H1 (cell line): Measurements from ENCODE around the gene EVI2A. TPM values are rescaled to one million over a fixed set of nuclear protein-coding genes. Genes with fewer than 3 reads are reported as not detected.

Source experiments
- CTCF ChIA-PET: fragments of 300-600 bp; sonication (Branson Sonifier 250); formaldehyde crosslinking; loops from one replicate; lab custom pipeline; 2021; ENCODE audit not compliant: partially characterized antibody; lab: Charles Lee
- POLR2A ChIA-PET: fragments of 300-600 bp; sonication (Branson Sonifier 250); formaldehyde crosslinking; loops from one replicate; lab custom pipeline; 2021; ENCODE audit warnings: inconsistent platforms; ENCODE audit not compliant: partially characterized antibody; lab: Charles Lee
- DNase-seq, 2 experiments: peaks; one replicate each; pipeline versions ENCODE4 v3.0.0 to v3.0.0-alpha.2; 2010 to 2022; ENCODE audit warnings: low spot score in 2 of 2, low read depth in 1 of 2, mixed read lengths in 1 of 2
- FAIRE-seq: peaks from 2 replicates; lab custom pipeline; 2011; peaks lifted over from hg19 to GRCh38; lab: Jason Lieb, UNC
- H2AFZ ChIP-seq: 2 replicates; pipeline ENCODE4 v1.8.1; 2012; ENCODE audit warnings: low read length, inconsistent platforms
- H2AK5ac ChIP-seq: 2 replicates; pipeline ENCODE4 v1.6.1; 2013; ENCODE audit warnings: low read depth, low read length
- H2BK120ac ChIP-seq: replicated peaks from 2 replicates; pipeline ENCODE3; 2013; ENCODE audit warnings: low read depth, low read length, inconsistent platforms
- H2BK12ac ChIP-seq: 2 replicates; pipeline ENCODE4 v1.6.1; 2013; ENCODE audit warnings: low read depth, low read length
- H2BK15ac ChIP-seq: 2 replicates; pipeline ENCODE4 v1.6.1; 2013; ENCODE audit warnings: low read length
- H2BK20ac ChIP-seq: 2 replicates; pipeline ENCODE4 v1.6.1; 2013; ENCODE audit warnings: low read length
- H2BK5ac ChIP-seq: 2 replicates; pipeline ENCODE4 v1.6.1; 2013; ENCODE audit warnings: low read depth, low read length
- H3K14ac ChIP-seq: 2 replicates; pipeline ENCODE4 v1.6.1; 2013; ENCODE audit warnings: inconsistent platforms; ENCODE audit not compliant: insufficient read length
- H3K18ac ChIP-seq: 2 replicates; pipeline ENCODE4 v1.6.1; 2013; ENCODE audit warnings: low read length; ENCODE audit errors: extremely low read depth
- H3K23ac ChIP-seq: 2 replicates; pipeline ENCODE4 v1.6.1; 2013; ENCODE audit warnings: inconsistent platforms; ENCODE audit not compliant: insufficient read length
- H3K23me2 ChIP-seq: 2 replicates; pipeline ENCODE4 v1.6.1; 2013; ENCODE audit warnings: low read depth, low read length
- H3K27ac ChIP-seq: 2 replicates; pipeline ENCODE4 v1.6.1; 2011; ENCODE audit warnings: low read depth, low read length, inconsistent platforms
- H3K27me3 ChIP-seq, 4 experiments: replicated peaks in 1 of 4; 1 replicate in 1 of 4; 2 replicates in 3 of 4; pipeline versions ENCODE4 v1.6.1 to v1.8.1; 2011 to 2013; ENCODE audit warnings: low read length in 3 of 4, mild to moderate bottlenecking in 3 of 4, inconsistent platforms in 2 of 4, mixed read lengths in 2 of 4, moderate library complexity in 1 of 4; ENCODE audit not compliant: control insufficient read depth in 3 of 4, insufficient read depth in 3 of 4; ENCODE audit errors: extremely low read depth in 1 of 4
- H3K36me3 ChIP-seq, 4 experiments: 2 replicates each; pipeline versions ENCODE4 v1.6.1 to v1.8.1; 2011 to 2013; ENCODE audit warnings: mild to moderate bottlenecking in 4 of 4, low read length in 3 of 4, moderate library complexity in 2 of 4, control low read depth in 1 of 4, inconsistent platforms in 1 of 4; ENCODE audit not compliant: insufficient read depth in 4 of 4, control insufficient read depth in 2 of 4
- H3K4ac ChIP-seq: replicated peaks from 2 replicates; pipeline ENCODE3; 2013; ENCODE audit warnings: low read length, low read depth, mixed read lengths, inconsistent platforms; ENCODE audit not compliant: insufficient read length
- H3K4me1 ChIP-seq, 4 experiments: replicated peaks in 1 of 4; 1 replicate in 1 of 4; 2 replicates in 3 of 4; pipeline versions ENCODE4 v1.6.1 to v1.8.1; 2011 to 2013; ENCODE audit warnings: low read length in 3 of 4, inconsistent platforms in 2 of 4, mixed read lengths in 1 of 4; ENCODE audit not compliant: insufficient read depth in 4 of 4, control insufficient read depth in 3 of 4
- H3K4me2 ChIP-seq, 2 experiments: 2 replicates each; pipeline versions ENCODE4 v1.6.1 to v1.8.1; 2011 to 2013; ENCODE audit warnings: low read depth in 2 of 2, low read length in 2 of 2, control low read depth in 1 of 2, inconsistent platforms in 1 of 2, mild to moderate bottlenecking in 1 of 2; ENCODE audit not compliant: insufficient read depth in 1 of 2
- H3K4me3 ChIP-seq, 4 experiments: fragments of 200-600, 300-600 bp in 1 of 4; sonication (generic), shearing (Covaris generic), sonication (Bioruptor Twin) in 1 of 4; 2 replicates each; pipeline versions ENCODE4 v1.5.1 to v1.8.1; 2011 to 2016; ENCODE audit warnings: low read length in 4 of 4, low read depth in 3 of 4, control low read depth in 2 of 4, inconsistent platforms in 2 of 4, mild to moderate bottlenecking in 2 of 4, mixed read lengths in 1 of 4, moderate library complexity in 1 of 4; ENCODE audit not compliant: insufficient read depth in 2 of 4; ENCODE audit errors: extremely low read depth in 1 of 4
- H3K56ac ChIP-seq: replicated peaks from 2 replicates; pipeline ENCODE3; 2013; ENCODE audit warnings: low read depth, mild to moderate bottlenecking, mixed read lengths, low read length, inconsistent platforms; ENCODE audit not compliant: insufficient read length
- H3K79me1 ChIP-seq: 2 replicates; pipeline ENCODE4 v1.6.1; 2013; ENCODE audit warnings: low read depth, low read length, control low read depth
- H3K79me2 ChIP-seq, 2 experiments: 2 replicates each; pipeline versions ENCODE4 v1.6.1 to v1.8.1; 2012 to 2013; ENCODE audit warnings: low read length in 2 of 2, mild to moderate bottlenecking in 2 of 2, inconsistent platforms in 1 of 2; ENCODE audit not compliant: insufficient read depth in 2 of 2, control insufficient read depth in 1 of 2
- H3K9ac ChIP-seq, 4 experiments: replicated peaks in 1 of 4; 1 replicate in 1 of 4; 2 replicates in 3 of 4; pipeline versions ENCODE4 v1.6.1 to v1.8.1; 2011 to 2013; ENCODE audit warnings: low read depth in 3 of 4, low read length in 3 of 4, control low read depth in 2 of 4, mild to moderate bottlenecking in 2 of 4, moderate library complexity in 2 of 4, inconsistent platforms in 1 of 4; ENCODE audit errors: extremely low read depth in 1 of 4
- H3K9me3 ChIP-seq, 2 experiments: 2 replicates each; pipeline versions ENCODE4 v1.6.1 to v1.8.1; 2012 to 2013; ENCODE audit warnings: mild to moderate bottlenecking in 2 of 2, moderate library complexity in 2 of 2, control low read depth in 1 of 2, inconsistent platforms in 1 of 2, low read depth in 1 of 2, low read length in 1 of 2, mixed read lengths in 1 of 2; ENCODE audit not compliant: insufficient read depth in 2 of 2
- H4K20me1 ChIP-seq, 2 experiments: replicated peaks in 1 of 2; 2 replicates each; pipeline versions ENCODE3 to v1.8.1; 2011 to 2013; ENCODE audit warnings: inconsistent platforms in 2 of 2, low read length in 2 of 2, mild to moderate bottlenecking in 1 of 2; ENCODE audit not compliant: insufficient read depth in 2 of 2, control insufficient read depth in 1 of 2
- H4K5ac ChIP-seq: 2 replicates; pipeline ENCODE4 v1.6.1; 2013; ENCODE audit warnings: low read length, low read depth, mixed read lengths, inconsistent platforms; ENCODE audit not compliant: insufficient read length
- H4K8ac ChIP-seq: 2 replicates; pipeline ENCODE4 v1.8.0; 2013; ENCODE audit warnings: mild to moderate bottlenecking, moderate library complexity, low read length, inconsistent platforms; ENCODE audit not compliant: insufficient read depth; ENCODE audit errors: extremely low read depth
- H4K91ac ChIP-seq: replicated peaks from 2 replicates; pipeline ENCODE3; 2013; ENCODE audit warnings: low read length, mixed read lengths, inconsistent platforms; ENCODE audit not compliant: insufficient read length
- BACH1 ChIP-seq: IDR thresholded peaks from 2 replicates; pipeline ENCODE4 v1.6.1; 2012; ENCODE audit warnings: low read length, improper control_type of control experiment
- CHD1 ChIP-seq: IDR thresholded peaks from 2 replicates; pipeline ENCODE4 v1.6.1; 2012; ENCODE audit warnings: low read depth, low read length, improper control_type of control experiment
- GABPA ChIP-seq: IDR thresholded peaks from 2 replicates; pipeline ENCODE4 v1.6.1; 2011; ENCODE audit warnings: mild to moderate bottlenecking, low read length, moderate library complexity, borderline replicate concordance; ENCODE audit not compliant: insufficient read depth
- KDM4A ChIP-seq: IDR thresholded peaks from one replicate; pipeline ENCODE4 v1.7.1; 2012; ENCODE audit warnings: low read depth, mild to moderate bottlenecking, moderate library complexity, low read length, inconsistent platforms; ENCODE audit not compliant: severe bottlenecking
- RAD21 ChIP-seq, 2 experiments: IDR thresholded peaks in 1 of 2; conservative IDR thresholded peaks in 1 of 2; 2 replicates each; pipeline ENCODE4 v1.6.1; 2011; ENCODE audit warnings: low read depth in 2 of 2, low read length in 2 of 2, improper control_type of control experiment in 1 of 2, inconsistent platforms in 1 of 2, mild to moderate bottlenecking in 1 of 2, moderate library complexity in 1 of 2
- SIX5 ChIP-seq: IDR thresholded peaks from 2 replicates; pipeline ENCODE4 v1.6.1; 2011; ENCODE audit warnings: mild to moderate bottlenecking, low read depth, low read length
- SP1 ChIP-seq: IDR thresholded peaks from 2 replicates; pipeline ENCODE4 v1.6.1; 2011; ENCODE audit warnings: low read depth, low read length
- WGBS, 2 experiments: shearing (Covaris generic) in 1 of 2; methylation state at CpG; one replicate each; pipeline versions ENCODE4 v1.1.6 to v1.1.7; 2013 to 2015; ENCODE audit warnings: low lambda C conversion rate in 2 of 2, mixed read lengths in 2 of 2, inconsistent platforms in 1 of 2, low coverage in 1 of 2, missing lambda C conversion rate in 1 of 2; ENCODE audit not compliant: insufficient replicate concordance in 2 of 2, insufficient coverage in 1 of 2, insufficient read length in 1 of 2; ENCODE audit errors: extremely low coverage in 1 of 2, missing lambda C conversion rate in 1 of 2; 5-methylcytosine and 5-hydroxymethylcytosine counted together
- polyA plus RNA-seq, 7 experiments: library from polyadenylated mRNA; depleted of rRNA in 3 of 7; stranded (reverse) in 5 of 7; unstranded in 2 of 7; fragments of >200 nt in 5 of 7; fragments of 200-250 nt in 2 of 7; gene quantifications; 1 replicate in 5 of 7; 2 replicates in 1 of 7; 4 replicates in 1 of 7; pipeline versions ENCODE4 v1.2.1 to v1.2.3, GENCODE V29; 2011 to 2013; ENCODE audit warnings: missing spikeins in 2 of 7, mixed read lengths in 2 of 7
- total RNA-seq: library from RNA; stranded (reverse); fragmentation: NEBNext Ultra II Directional; extraction: Animal tissue kit (Norgen Biotek cat#: 25700); gene quantifications from 2 replicates; pipeline ENCODE4 v1.2.1, GENCODE V29; 2021
- TF ChIP-seq, protein P1 (sequence below): IDR thresholded peaks from 2 replicates; pipeline ENCODE4 v1.6.1; 2012; ENCODE audit warnings: inconsistent platforms
- TF ChIP-seq, protein P2 (sequence below): IDR thresholded peaks from 2 replicates; pipeline ENCODE4 v1.6.1; 2012; ENCODE audit warnings: inconsistent platforms
- TF ChIP-seq, protein P3 (sequence below): IDR thresholded peaks from 2 replicates; pipeline ENCODE4 v1.6.1; 2011; ENCODE audit warnings: low read length, improper control_type of control experiment

EVI2A gene
- total and polyA plus RNA-seq, 2 of the 8 experiments (the other 6 are each of a cell fraction or from before 2014, with no cell fraction given), result not detected

DNA sequence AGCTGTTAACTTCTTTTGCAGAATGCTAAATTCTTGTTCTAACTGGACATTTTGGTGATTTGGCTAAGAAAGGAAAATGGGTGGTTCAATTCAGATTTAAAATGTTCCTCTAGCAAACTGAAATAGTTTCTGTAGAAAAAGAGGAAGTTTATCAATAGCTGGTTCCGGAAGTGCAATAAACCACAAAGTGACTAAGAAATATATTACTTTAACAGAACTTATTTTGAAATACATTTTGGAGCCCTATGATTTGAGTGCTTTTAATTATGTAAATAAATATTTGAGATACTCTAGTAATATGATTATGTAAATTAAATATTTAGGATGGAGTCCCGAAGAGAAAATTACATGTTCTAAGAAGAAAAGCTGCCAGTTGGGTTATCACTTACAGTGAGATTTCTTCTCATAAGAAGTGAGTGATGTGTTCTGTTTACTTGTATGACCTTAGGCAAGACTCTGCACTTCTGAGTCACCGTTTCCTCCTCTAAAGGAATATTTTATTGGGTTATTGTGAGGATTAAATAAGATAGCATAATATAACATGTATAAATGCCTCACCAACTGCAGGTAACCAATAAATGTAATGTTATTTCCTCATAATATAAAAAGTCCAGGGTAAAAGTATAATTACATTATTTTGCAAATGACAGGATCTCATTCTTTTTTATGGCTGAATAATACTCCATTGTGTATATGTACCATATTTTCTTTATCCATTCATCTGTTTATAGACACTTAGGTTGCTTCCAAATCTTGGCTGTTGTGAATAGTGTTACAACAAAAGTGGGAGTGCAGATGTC is 7.2 kb downstream of the EVI2A start, which contains the start of gene EVI2B:
EVI2B (minus strand) TSS at position 73 of the 800 bp plus-strand sequence. CDS start 8,445 bp downstream, outside the sequence.
- Histone ChIP-seq H3K56ac (no peak within 1 kb of the TSS), H4K8ac (no peak within 1 kb of the TSS; the same call in 1 of the 2 replicates), H4K20me1 (no peaks in the 10 kb centered on the region), H4K91ac (no peak within 1 kb of the TSS), H2BK120ac (no peak within 1 kb of the TSS), H3K9me3 (no peaks in the 10 kb centered on the region), H3K18ac (no peak within 1 kb of the TSS), H3K9ac (no peak within 1 kb of the TSS), H3K14ac (no peak within 1 kb of the TSS), H3K23me2 (no peaks in the 10 kb centered on the region), H3K79me1 (no peaks in the 10 kb centered on the region), H2BK15ac (no peak within 1 kb of the TSS), H2BK20ac (no peak within 1 kb of the TSS), H3K27me3 (no peaks in the 10 kb centered on the region), H2BK12ac (no peak within 1 kb of the TSS), H3K4me2 (no peak within 1 kb of the TSS), H3K23ac (no peak within 1 kb of the TSS), H2AK5ac (no peak within 1 kb of the TSS), H2AFZ (no peak within 1 kb of the TSS), H3K4me3 (no peak within 1 kb of the TSS), H3K4ac (no peak within 1 kb of the TSS), H3K4me1 (0 out of 7 replicates have a peak, but pooled peaks cover 0 to 4% (median 0%) of the 10 kb centered on the region in 4 experiments), H3K79me2 (no peaks in the 10 kb centered on the region), H3K27ac (no peak within 1 kb of the TSS), H4K5ac (no peak within 1 kb of the TSS), H2BK5ac (no peak within 1 kb of the TSS), H3K36me3 (no peaks in the 10 kb centered on the region)
- ChIA-PET POLR2A (no interaction called here), CTCF (interaction anchor here (1.2 kb wide), 1 partner anchor 26 kb away, joined by 3 read pairs; no protein-coding TSS in a partner anchor)
- no peak for FAIRE-seq
- WGBS, 2 experiments, result 91% methylated on average over 3 of the region's 3 CpGs; no CpG with 5 or more reads in 1 of the 2 experiments
- no peak for DNase-seq
- TF ChIP-seq SP1, result no peak
- TF ChIP-seq, protein P1, sequence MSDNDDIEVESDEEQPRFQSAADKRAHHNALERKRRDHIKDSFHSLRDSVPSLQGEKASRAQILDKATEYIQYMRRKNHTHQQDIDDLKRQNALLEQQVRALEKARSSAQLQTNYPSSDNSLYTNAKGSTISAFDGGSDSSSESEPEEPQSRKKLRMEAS, result no peak
- TF ChIP-seq SIX5, result no peak
- TF ChIP-seq RAD21 (IDR thresholded peaks at IDR 0.05 in 1 of 2, conservative IDR thresholded peaks at IDR 0.05 in 1 of 2; ENCODE audit: low read depth in 2 of 2, low read length in 2 of 2), result no peak
- TF ChIP-seq, protein P2, sequence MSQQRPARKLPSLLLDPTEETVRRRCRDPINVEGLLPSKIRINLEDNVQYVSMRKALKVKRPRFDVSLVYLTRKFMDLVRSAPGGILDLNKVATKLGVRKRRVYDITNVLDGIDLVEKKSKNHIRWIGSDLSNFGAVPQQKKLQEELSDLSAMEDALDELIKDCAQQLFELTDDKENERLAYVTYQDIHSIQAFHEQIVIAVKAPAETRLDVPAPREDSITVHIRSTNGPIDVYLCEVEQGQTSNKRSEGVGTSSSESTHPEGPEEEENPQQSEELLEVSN, result no peak
- TF ChIP-seq CHD1, result no peak
- TF ChIP-seq, protein P3, sequence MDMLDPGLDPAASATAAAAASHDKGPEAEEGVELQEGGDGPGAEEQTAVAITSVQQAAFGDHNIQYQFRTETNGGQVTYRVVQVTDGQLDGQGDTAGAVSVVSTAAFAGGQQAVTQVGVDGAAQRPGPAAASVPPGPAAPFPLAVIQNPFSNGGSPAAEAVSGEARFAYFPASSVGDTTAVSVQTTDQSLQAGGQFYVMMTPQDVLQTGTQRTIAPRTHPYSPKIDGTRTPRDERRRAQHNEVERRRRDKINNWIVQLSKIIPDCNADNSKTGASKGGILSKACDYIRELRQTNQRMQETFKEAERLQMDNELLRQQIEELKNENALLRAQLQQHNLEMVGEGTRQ, result no peak
- TF ChIP-seq BACH1, result no peak
- TF ChIP-seq GABPA, result no peak
- no peak for TF ChIP-seq KDM4A
